ENCODE measurements around the gene MKI67.
"Not testable (repeated sequence)": the region's sequence is repeated elsewhere in the genome, so short reads cannot be mapped to it uniquely, and the experiment has no call there.

Gene MKI67, protein sequence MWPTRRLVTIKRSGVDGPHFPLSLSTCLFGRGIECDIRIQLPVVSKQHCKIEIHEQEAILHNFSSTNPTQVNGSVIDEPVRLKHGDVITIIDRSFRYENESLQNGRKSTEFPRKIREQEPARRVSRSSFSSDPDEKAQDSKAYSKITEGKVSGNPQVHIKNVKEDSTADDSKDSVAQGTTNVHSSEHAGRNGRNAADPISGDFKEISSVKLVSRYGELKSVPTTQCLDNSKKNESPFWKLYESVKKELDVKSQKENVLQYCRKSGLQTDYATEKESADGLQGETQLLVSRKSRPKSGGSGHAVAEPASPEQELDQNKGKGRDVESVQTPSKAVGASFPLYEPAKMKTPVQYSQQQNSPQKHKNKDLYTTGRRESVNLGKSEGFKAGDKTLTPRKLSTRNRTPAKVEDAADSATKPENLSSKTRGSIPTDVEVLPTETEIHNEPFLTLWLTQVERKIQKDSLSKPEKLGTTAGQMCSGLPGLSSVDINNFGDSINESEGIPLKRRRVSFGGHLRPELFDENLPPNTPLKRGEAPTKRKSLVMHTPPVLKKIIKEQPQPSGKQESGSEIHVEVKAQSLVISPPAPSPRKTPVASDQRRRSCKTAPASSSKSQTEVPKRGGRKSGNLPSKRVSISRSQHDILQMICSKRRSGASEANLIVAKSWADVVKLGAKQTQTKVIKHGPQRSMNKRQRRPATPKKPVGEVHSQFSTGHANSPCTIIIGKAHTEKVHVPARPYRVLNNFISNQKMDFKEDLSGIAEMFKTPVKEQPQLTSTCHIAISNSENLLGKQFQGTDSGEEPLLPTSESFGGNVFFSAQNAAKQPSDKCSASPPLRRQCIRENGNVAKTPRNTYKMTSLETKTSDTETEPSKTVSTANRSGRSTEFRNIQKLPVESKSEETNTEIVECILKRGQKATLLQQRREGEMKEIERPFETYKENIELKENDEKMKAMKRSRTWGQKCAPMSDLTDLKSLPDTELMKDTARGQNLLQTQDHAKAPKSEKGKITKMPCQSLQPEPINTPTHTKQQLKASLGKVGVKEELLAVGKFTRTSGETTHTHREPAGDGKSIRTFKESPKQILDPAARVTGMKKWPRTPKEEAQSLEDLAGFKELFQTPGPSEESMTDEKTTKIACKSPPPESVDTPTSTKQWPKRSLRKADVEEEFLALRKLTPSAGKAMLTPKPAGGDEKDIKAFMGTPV (N-terminal part only)

DNA sequence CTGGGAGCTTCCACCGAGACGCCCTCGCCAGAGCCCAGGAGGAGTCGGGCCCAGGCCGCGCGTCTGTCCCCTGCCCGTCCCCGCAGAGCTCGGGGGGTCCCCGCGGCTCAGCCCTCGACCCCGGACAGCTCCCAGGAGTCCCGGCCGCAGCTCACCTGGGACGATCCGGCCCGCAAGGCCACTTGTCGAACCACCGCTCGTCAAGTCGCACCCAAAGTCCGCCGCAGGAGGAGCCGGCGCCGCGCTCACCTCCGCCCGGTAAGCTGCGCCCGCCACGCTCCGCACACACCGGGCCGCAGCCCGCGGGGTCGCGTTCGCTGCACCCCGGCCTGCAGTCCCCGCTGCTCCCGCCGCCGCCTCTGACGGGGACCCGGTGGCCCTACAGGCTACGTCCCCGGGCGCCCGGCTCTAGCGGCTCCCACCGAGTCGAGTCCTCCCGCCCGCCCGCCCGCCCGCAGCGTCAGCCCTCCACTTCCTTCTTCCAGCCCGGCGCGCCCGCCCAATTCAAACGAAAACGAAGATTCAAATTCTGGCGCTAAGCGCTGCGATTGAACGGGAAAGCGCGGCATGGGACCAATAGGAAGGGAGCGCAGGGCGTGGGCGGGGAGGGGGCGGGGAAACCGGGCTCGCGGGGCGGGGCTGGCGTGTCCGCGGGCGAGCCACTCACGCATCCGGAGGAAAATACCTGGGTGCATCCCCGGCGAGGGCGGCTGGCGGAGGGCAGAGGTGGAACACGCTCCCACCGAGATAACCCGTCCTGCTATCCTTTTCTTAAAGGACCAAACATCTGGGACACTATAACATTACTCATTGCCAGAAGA is at the start of gene MKI67:
Gene MKI67 (minus strand): TSS at position 480 of the 821 bp plus-strand sequence. CDS start 756 bp downstream, outside the sequence.
- DNase-seq: peak; percentile 94

DNA sequence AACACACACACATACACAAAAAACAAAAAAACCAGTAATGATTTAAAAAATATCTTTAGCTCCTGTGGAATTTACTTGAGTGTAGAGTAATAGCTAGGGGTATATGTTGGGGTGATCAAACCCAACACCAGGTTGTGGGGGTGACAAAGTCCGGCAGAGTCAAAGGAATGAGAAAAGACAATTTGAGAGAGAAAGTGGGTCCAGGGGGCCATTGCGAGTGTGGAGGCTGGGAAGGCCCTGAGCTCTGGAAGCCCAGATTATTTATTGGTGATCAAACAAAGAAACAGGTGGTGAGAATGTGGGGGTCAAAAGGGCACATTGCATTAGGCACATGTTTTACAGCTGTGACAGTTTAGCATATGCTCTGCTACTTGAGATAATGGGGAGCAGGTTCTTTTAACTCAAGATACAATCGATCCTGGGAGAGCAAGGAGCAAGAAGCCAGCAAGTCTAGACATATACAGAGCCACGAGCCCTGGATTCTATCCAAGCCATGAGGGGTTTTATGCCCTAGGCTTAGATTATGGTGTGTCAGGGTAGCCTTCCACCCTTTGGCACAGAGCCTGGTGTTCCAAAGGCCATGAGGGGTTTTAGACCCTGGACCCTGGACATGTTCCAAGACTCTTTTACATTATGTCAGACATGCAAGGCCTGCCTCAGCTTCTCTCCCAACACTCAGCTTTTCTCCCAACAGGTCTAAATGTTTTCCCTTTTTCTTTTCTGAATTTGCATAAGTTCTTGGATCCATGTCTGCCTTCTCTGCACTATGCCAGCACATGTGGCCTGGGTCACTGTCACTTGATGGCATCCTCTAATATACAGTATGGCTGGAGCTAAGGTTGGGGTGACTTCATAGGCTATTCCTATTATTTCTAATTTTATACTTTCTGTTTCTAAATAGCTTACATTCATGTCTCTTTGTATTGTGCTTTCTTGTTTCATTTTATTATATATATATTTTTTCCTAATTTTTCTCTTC is 48.6 kb upstream of the MKI67 start:
- DNase-seq: no peak

GRCh38 chr10:128173386-128173785 is 47.2 kb upstream of the MKI67 start:
- peak; percentile 66 for DNase-seq

GRCh38 chr10:128172756-128173155 is 46.5 kb upstream of the MKI67 start:
- DNase-seq: no peak

DNA sequence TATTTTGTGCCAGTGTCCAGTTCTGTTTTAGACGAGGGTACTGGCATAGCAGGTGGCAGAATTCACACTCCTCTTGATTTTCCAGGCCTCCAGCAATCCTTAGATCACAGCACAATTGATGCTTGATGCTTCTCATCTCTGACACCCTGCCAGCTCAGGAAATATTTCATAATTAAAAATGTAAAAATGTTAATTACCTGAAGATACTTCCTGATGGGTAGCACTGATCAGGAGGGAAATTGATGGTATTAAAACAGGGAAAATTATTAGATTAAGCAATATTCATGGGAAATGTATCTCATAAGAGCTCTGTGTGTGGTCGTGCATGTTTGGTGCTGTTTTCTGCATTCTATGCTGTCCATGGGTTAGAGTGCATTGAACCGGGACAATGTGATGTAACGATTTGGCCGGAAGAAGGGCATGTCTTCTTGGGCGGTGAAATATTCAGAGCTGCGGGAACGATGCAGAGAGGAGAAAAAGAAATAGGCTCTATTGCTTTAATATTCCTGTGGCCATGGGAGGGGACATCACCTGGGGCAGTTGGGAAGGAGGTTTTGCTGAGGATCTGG is 43.7 kb upstream of the MKI67 start:
- no peak for DNase-seq

DNA sequence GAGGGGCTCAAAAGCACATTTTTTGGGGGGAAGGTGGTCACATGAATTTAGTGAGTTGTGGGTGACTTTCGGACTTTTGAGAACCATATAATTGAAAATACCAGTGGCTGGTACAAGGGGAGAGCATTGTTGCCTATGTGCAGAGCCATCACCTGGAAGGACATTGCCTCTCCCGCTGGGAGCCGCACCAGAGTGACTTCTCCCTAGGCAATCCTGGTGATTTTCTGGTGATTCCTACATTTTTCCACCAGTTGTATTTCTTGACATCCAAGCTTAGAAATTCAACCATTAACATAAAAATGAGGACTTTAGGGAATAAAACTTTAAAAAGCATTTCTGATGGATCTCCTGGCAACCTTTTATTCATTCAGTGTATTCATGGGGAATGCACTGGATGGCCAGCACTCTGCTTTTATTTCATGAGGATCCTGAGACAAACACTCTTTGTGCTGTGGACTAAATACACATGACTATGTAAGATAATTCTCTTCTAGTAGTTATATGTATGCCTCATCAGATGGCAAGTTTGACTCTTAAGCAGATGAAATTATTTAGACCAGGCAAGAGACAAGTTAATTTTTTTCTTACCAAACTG is 41.8 kb upstream of the MKI67 start:
- no peak for DNase-seq

GRCh38 chr10:128167123-128167522 is 40.9 kb upstream of the MKI67 start:
- DNase-seq: not testable (repeated sequence)

DNA sequence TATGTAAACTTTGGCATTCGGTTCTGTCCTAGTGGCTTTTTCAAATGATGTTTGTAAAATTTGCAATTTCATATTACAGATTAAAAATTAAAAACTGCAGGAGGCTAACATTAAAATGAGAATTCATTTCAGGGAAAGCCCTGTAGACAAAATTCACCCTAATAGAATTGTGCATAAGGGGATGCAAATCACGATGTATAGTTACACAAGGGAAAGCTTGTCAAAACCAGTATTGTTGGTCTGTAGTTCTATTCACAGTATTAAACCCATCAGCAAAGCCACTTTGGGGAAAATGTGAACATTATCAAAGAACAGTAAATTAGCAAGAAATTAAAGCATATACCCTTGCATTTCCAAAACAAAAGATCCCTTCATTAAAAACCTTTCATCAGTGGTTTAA is 39.9 kb upstream of the MKI67 start:
- no peak for DNase-seq

DNA sequence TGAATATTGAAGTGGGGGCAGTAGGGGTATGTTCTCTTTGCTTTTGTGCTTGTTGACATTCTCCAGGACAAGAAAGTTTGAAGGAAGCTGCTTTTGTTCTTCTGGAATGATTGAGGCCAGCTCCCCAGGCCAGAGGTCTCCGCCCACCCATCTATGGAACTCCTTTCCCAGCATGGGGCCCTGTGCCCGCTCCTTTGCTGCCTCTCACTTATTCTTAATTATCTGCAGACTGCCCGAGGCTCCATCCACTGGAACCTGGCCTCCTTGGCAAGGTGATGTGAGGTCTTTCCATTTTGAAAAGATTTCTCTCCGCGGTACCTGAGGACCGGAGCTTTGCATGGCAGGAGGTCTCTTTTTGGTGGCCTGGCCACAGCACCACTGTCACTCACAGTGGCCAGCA is 39.3 kb upstream of the MKI67 start:
- no peak for DNase-seq

GRCh38 chr10:128163701-128164100 is 37.5 kb upstream of the MKI67 start:
- no peak for DNase-seq

- DNase-seq: no peak
Measured at GRCh38 chr10:128161031-128161430, 34.8 kb upstream of the MKI67 start.

- DNase-seq: no peak
Measured at GRCh38 chr10:128160297-128160711, 34.1 kb upstream of the MKI67 start.

- DNase-seq: no peak
Measured at GRCh38 chr10:128158021-128158795, 32.0 kb upstream of the MKI67 start.

DNA sequence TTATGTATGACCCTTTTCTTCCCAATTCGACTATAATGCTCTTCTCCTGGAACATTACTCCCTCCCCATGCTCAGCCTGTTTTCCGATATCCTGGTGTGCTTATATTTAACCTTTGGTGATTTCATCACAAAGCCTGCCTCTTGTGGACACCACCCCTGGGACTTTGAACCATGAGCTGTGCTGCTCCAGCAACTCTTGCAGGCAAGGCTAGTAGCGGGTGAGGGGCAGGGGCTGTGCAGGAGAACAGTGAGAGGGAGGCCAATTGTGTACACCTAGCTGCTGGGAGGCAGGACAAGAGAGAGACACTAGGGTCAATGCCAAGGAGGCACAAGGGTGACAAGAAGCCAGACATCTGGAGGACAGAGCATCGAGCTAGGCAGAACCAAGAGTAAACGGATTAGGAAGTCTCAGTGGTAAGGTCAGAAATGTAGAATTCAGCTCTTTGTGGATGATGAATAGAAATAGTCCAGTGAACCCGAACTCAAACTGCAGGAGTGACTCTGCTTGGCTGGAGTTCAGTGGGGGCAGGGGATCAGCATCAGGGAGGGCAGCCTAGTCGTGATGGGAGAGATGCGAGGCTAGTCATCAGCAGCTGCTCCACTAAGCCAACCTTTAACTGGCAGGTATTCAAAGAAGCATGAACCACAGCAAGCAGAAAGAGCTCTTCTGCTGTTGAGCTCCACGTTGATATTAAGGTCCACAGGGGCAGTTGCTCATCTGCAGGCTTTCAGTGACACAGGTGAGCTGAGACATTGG is 31.0 kb upstream of the MKI67 start:
- no peak for DNase-seq

DNA sequence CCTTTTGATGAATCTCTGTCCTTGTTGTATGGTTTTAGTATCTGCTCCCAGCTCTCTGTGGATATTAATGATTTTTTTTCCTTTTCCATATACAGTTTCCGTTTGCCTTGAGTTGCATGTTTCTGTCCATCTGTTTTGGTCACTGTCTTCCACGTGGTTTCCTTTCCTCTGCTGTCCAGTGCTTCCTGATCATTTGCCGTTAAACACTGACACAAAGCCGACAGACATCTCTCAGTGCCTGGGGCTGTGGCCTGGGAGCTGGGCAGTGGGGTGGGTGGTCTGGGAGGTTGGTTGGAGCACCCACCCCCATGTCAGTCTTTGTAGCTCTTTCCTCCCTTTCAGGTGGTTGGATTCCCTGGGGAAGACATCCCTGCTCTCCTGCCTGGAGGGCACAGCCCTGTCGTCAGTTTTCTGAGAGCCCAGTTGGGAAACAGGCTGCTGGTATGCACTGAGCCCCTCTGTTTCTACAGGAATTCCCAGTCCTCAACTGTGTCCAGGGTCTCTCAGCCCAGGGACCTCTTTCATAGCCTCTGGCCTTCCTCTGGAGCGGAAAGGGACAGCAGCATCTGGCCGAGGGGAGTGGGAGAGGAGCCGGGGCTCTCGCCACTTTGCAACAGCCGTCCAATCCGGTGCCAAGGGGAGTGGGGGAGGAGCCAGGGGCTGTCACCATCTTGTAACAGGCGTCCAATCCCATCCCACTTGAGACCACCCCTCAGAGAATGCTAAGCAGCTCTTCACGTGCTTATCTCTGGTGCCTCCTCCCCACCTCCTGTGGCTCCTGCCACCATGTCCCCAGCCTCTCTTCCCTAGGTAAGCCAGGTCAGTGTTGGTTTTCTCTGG is 26.7 kb upstream of the MKI67 start:
- no peak for DNase-seq

GRCh38 chr10:128151031-128151430 is 24.8 kb upstream of the MKI67 start:
- DNase-seq: no peak

GRCh38 chr10:128150561-128150960 is 24.3 kb upstream of the MKI67 start:
- DNase-seq: no peak

DNA sequence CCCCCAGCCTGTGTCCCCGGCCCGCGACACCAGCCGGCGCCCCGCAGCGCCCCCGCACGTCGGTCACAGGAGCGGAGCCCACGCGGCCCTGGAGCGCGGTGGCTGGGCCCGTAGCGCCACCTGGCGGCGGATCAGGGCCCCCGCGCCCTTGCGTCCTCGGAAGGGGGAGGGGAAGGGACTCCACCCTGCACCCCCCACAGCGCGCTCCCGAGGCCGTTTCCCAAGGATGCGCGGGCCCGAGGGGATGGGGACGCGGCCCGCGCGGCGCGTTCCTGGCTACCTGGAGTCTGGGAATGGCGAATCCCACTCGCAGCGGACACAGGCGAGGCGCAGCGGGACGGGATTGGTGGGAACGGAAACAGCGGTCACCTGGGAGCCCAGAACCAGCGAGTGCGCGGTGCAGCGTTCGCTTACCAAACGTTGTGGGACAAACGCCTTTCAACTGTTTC is 23.8 kb upstream of the MKI67 start:
- DNase-seq: peak; percentile 64
